IPS-15b (cell line): Measurements from ENCODE around the gene PLAU.
"Not testable (repeated sequence)": the region's sequence is repeated elsewhere in the genome, so short reads cannot be mapped to it uniquely, and the experiment has no call there.

Experiments used
- H3K27me3 ChIP-seq: one replicate; pipeline ENCODE4 v1.6.1; 2013; ENCODE audit warnings: low read length; ENCODE audit not compliant: control insufficient read depth, insufficient read depth
- H3K36me3 ChIP-seq: one replicate; pipeline ENCODE4 v1.6.1; 2013; ENCODE audit warnings: low read length; ENCODE audit not compliant: control insufficient read depth, insufficient read depth
- H3K4me1 ChIP-seq: one replicate; pipeline ENCODE4 v1.6.1; 2013; ENCODE audit warnings: mild to moderate bottlenecking, low read length; ENCODE audit not compliant: control insufficient read depth, insufficient read depth
- H3K4me3 ChIP-seq: one replicate; pipeline ENCODE4 v1.5.1; 2013; ENCODE audit warnings: low read depth, low read length
- H3K9ac ChIP-seq: one replicate; pipeline ENCODE4 v1.6.1; 2013; ENCODE audit warnings: low read depth, mild to moderate bottlenecking, low read length
- H3K9me3 ChIP-seq: one replicate; pipeline ENCODE4 v1.6.1; 2013; ENCODE audit warnings: mild to moderate bottlenecking, low read length; ENCODE audit not compliant: control insufficient read depth, insufficient read depth

PLAU gene

DNA sequence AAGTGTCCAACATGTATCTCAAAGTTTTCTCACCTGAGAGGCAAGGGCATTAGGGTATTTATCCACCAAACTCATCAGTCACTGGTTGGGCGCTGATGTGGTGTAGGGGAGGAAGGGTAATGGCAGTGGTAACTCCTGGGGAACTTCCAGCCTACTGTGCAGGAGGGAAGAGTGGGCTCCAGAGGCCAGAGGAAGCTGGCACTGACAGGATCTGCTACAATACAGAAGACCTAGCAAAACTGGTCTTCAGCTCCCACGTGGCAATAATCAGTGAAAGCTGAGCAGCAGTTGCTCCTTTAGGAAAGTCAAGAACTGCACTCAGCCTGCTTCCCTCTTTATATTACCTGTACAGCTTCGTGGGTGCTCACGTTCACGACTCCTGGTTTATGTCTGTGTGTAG is 19.4 kb upstream of the PLAU start:
- Histone ChIP-seq H3K9ac (no peak overlapping the region), H3K27me3 (no peaks in the 10 kb centered on the region), H3K4me1 (no peaks in the 10 kb centered on the region), H3K36me3 (peaks cover 2% of the 10 kb centered on the region), H3K9me3 (no peaks in the 10 kb centered on the region), H3K4me3 (no peak overlapping the region)

DNA sequence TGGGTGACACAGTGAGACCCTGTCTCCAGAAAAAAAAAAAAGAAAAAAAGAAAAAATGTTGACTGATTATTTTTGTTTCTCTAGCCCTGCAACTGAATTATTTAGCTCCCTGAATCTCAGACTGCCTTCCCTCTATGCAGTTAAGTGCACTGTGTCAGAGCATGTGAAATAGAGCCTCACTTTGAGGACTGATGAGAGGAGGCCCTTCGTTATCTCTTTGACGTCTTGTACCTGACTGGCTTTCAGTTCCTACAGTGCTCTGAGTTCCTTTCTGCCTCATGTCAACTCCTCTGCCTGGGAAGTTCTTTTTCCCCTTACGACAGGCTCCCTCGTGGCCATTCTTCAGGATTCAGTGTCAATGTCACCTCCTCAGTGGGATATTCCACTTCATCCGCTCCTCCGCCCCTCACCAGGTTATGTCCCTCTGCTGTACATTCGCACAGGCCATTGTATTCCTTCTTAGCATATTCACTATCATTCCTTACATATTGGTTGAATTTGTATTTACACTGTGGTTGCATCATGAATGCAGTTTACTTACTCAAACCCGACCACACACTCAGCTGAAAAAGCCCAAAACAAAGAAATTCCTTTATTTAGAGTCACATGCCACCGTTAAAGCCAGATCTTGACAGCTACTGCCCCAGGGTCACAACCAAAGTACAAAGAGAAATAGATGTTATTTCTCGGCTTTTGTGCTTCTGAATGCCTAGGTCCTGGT is 18.5 kb upstream of the PLAU start:
- Histone ChIP-seq H3K9me3 (no peaks in the 10 kb centered on the region), H3K36me3 (peaks cover 2% of the 10 kb centered on the region), H3K4me3 (no peak overlapping the region), H3K27me3 (no peaks in the 10 kb centered on the region), H3K4me1 (no peaks in the 10 kb centered on the region), H3K9ac (no peak overlapping the region)

DNA sequence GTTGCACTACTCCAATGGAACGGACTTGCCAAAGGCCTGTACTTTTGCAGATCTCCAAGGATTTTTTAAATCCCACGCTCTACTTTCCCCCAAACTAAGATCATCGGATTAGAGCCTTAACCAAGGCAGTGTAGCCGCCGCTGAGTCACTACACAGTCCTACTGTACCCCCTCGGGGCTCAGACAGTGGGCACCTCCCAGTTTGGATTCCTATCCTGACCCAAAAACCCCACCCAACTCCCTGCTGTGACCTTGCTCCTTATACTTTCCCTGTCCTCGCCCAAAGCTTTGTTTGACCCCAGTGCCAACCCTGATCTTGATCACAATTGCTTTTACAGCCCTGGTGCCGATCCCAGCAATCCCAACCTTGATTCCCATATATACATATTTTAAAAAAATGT is 17.5 kb upstream of the PLAU start:
- Histone ChIP-seq H3K36me3 (peaks cover 2% of the 10 kb centered on the region), H3K9me3 (no peaks in the 10 kb centered on the region), H3K4me3 (no peak overlapping the region), H3K4me1 (no peaks in the 10 kb centered on the region), H3K9ac (no peak overlapping the region), H3K27me3 (no peaks in the 10 kb centered on the region)

DNA sequence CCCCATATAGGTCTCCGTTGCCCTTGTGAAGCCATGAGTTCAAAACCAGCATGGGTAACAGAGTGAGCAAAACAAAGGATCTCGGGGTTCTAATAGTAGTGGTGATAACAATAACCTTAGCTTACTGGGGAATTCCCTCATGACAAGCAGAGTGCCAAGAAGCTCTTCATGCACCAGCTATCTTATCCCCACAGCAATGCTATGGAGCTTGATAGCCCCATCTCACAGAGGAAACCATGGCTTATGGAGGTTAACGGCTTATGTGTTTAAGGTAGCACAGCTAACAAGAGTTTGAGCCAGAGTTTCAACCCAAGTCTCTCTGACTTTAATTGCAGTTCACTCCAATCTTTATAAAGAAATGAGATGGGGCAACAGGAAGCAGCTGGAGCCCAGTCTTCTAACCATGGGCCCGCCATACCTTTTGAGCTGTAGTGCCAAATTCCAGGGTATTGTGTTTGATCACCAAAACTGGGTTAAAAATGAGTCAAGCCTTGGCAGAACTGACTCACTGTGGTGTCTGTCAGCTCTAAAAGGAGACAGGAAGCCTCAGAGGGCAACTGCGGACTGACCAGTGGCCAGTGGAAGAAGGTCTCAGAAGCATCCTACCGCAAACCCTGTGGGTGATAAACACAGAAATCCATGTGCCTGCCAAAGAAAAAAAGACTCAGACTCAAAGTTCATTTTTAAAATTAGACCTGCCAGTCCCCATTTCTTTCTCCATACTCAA is 16.5 kb upstream of the PLAU start:
- no peaks in the 10 kb centered on the region for H3K4me1 ChIP-seq
- H3K9ac ChIP-seq: no peak overlapping the region
- H3K27me3 ChIP-seq: no peaks in the 10 kb centered on the region
- H3K36me3 ChIP-seq: peaks cover 2% of the 10 kb centered on the region
- no peak overlapping the region for H3K4me3 ChIP-seq
- no peaks in the 10 kb centered on the region for H3K9me3 ChIP-seq

DNA sequence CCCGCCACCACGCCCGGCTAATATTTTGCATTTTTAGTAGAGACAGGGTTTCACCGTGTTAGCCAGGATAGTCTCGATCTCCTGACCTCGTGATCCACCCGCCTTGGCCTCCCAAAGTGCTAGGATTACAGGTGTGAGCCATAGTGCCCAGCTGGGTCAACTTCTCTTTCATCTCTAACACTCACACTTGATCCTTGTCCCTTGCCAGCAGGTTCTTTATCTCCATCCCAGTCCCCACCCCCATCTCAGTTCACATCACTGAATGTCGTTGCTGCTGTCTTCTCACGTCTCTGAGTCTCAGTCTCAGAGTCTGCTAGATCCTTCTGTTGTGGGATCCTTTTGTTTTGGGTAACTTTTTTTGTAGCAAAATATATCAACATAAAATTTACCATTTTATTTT is 15.6 kb upstream of the PLAU start:
- not testable (repeated sequence) for H3K9ac ChIP-seq, H3K27me3 ChIP-seq, H3K4me1 ChIP-seq, H3K4me3 ChIP-seq, H3K36me3 ChIP-seq, H3K9me3 ChIP-seq

DNA sequence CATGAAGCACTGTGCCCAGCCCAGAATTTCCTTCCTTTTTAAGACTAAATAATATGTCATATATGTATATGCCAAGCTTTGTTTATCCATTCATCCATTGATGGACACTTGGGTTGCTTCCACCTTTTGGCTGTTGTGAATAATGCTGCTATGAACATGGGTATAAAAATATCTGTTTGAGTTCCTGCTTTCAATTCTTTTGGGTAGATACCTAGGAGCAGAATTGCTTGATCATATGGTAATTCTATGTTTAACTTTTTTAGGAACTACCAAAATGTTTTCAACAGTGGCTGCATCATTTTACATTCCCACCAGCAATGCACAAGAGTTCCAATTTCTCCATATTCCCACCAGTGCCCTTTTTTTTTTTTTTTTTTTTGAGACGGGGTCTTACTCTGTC is 13.2 kb upstream of the PLAU start:
- no peaks in the 10 kb centered on the region for H3K27me3 ChIP-seq
- no peaks in the 10 kb centered on the region for H3K9me3 ChIP-seq
- H3K4me3 ChIP-seq: no peak overlapping the region
- no peaks in the 10 kb centered on the region for H3K4me1 ChIP-seq
- H3K9ac ChIP-seq: no peak overlapping the region
- H3K36me3 ChIP-seq: peaks cover 2% of the 10 kb centered on the region

DNA sequence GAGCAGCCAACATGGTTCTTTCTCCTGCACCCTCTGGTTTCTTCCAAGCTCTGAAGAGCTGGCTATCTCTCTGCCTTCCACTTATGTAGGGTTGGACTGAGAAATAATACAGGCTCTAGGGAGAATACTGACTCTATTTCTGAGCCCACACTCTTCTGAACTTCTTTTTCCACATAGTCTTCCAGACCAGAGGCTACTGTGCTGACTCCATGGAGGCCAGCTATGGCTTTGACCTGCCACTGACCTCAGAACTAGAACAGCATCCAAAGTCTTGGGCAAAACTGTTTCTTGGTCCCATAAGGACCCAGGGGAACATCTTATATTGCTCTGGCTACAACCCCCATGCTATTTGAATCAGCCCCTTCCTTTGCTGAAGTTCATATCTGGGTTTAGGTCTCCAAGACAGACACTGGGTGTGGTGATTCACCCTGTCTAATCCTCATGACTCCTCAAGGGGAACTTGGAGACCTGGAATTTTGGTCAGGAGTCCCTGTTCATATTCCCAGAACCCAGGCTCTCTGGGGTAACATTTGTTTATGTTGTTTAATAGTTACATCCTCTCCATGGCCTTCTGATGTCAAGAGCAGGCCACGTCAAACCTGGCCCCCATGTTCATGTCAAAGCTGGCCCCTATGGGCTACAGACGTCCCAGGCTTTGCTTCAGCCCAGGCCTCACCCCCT is 12.1 kb upstream of the PLAU start:
- Histone ChIP-seq H3K9me3 (no peaks in the 10 kb centered on the region), H3K4me3 (no peak overlapping the region), H3K4me1 (no peaks in the 10 kb centered on the region), H3K27me3 (no peaks in the 10 kb centered on the region), H3K36me3 (peaks cover 2% of the 10 kb centered on the region), H3K9ac (no peak overlapping the region)

DNA sequence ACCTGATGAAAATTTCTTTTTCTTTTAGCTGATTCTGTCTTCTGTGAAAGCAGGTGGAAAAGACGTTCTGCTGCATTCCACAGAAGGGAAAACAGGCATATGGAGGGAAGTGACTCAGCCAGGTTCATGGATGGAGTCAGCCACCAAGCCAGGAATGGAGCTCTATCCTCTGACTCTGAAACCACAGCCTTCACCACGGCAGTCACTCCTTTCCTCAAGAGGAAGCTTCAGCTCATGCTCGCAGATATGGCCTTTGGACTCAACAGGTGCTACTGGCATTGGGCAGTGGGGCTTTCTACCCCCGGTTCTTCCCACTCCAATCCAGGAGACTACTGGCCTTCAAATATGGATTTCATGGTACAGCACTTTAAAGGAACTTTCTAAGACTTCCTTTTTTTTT is 11.5 kb upstream of the PLAU start:
- no peak overlapping the region for H3K4me3 ChIP-seq
- H3K9ac ChIP-seq: no peak overlapping the region
- H3K36me3 ChIP-seq: no peaks in the 10 kb centered on the region
- H3K4me1 ChIP-seq: no peaks in the 10 kb centered on the region
- no peaks in the 10 kb centered on the region for H3K27me3 ChIP-seq
- no peaks in the 10 kb centered on the region for H3K9me3 ChIP-seq

DNA sequence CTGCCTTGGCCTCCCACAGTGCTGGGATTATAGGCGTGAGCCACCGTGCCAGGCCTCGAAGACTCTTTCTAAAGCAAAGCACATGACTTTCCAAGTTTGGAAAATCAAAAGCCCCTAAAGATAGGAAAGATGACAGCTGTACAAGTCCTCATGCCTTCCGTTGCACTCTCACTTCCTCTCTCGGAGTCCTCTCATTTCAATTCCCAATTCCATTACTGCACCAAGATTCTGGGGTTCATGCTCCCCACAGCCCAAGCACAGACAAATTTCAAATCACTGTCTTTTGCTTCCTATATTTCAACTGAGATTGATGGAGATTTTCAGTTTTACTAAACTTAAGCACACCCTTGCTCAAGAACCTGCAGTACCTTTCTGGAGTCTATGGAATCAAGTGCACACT is 10.9 kb upstream of the PLAU start:
- no peaks in the 10 kb centered on the region for H3K36me3 ChIP-seq
- no peaks in the 10 kb centered on the region for H3K9me3 ChIP-seq
- no peaks in the 10 kb centered on the region for H3K27me3 ChIP-seq
- H3K4me3 ChIP-seq: no peak overlapping the region
- H3K4me1 ChIP-seq: no peaks in the 10 kb centered on the region
- no peak overlapping the region for H3K9ac ChIP-seq

DNA sequence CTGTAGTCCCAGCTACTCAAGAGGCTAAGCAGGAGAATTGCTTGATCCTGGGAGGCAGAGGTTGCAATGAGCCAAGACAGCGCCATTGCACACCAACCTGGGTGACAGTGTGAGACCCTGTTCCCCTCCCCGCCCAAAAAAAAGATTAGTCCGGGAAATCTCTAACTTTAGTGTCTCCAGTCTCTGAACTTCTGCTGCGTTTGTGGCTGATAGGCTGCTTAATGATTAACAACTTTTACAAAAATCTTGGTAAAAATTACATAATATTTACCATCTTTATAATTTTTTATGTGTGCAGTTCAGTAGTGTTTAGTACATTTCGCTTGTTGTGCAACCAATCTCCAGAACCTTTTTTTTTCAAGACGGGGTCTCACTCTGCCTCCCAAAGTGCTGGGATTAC is 9.7 kb upstream of the PLAU start:
- no peak overlapping the region for H3K4me3 ChIP-seq
- H3K9me3 ChIP-seq: no peaks in the 10 kb centered on the region
- no peaks in the 10 kb centered on the region for H3K36me3 ChIP-seq
- H3K4me1 ChIP-seq: peaks cover 4% of the 10 kb centered on the region
- H3K27me3 ChIP-seq: no peaks in the 10 kb centered on the region
- H3K9ac ChIP-seq: no peak overlapping the region

DNA sequence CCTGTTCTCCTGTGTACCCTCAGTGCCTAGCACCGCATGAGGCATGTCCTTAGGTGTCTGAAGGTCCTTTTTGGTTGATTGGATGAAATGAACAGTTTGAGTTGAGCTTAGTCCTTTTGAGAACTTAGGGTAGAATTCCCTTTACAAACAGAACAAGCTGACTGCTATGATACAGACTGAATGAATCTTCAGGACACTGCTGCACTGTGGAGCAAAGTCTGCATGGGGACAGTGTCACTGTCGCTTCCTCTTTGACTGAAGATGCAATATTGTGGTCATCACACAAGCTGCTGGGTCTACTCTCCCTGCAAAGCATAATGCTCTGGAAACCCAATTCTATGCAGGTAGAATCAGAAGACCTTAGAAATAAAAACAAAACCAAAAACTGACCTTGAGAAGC is 8.6 kb upstream of the PLAU start:
- Histone ChIP-seq H3K4me1 (peaks cover 7% of the 10 kb centered on the region), H3K27me3 (no peaks in the 10 kb centered on the region), H3K36me3 (no peaks in the 10 kb centered on the region), H3K9ac (no peak overlapping the region), H3K4me3 (no peak overlapping the region), H3K9me3 (no peaks in the 10 kb centered on the region)
